ENCODE data around the gene SORT1. TPM values are rescaled to one million over a fixed set of nuclear protein-coding genes. Genes with fewer than 3 reads are reported as not detected.
A peak's percentile ranks its signal among the peaks of the same experiment; 100 is the strongest.

SORT1 gene
- total and polyA plus RNA-seq, 4 donors = 1.0 to 10.6 (median 3.4) TPM

DNA sequence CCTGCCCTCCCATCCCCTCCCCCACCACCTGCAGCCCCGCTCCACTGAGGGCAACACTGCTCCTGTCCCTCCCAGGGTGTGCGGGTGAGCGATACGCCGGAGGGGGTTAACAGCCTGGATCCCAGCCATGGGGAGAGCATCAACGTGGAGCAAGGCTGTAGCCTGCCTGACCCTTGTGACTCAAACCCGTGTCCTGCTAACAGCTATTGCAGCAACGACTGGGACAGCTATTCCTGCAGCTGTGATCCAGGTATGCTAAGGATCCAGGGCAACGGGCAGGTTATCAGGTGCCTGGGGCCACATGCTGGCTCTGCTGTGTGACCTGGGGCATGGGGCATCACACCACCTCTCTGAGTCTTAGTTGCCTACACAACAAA is 133.4 kb downstream of the SORT1 start:
- Histone ChIP-seq H3K27me3 (ENCODE audit: control insufficient read depth in 4 of 4, insufficient read depth in 4 of 4, low read length in 3 of 4) (no peaks in the 10 kb centered on the region), H3K9me3 (ENCODE audit: control insufficient read depth in 4 of 4, low read length in 3 of 4) (no peaks in the 10 kb centered on the region), H3K4me1 (ENCODE audit: control insufficient read depth in 4 of 4, insufficient read depth in 4 of 4, low read length in 3 of 4) (no peaks in the 10 kb centered on the region), H3K9ac (ENCODE audit: low read depth in 1 of 2, low read length in 2 of 2) (no peak overlapping the region), H3K36me3 (ENCODE audit: control insufficient read depth in 4 of 4, insufficient read depth in 3 of 4, low read depth in 1 of 4, low read length in 3 of 4) (no peaks in the 10 kb centered on the region), H3K4me3 (ENCODE audit: low read depth in 1 of 3, low read length in 3 of 3) (no peak overlapping the region), H3K27ac (ENCODE audit: low read depth in 1 of 2, low read length in 2 of 2) (no peak overlapping the region)
- TF ChIP-seq YY1 (IDR thresholded peaks at IDR 0.05) = no peak
- TF ChIP-seq FOXA1 (IDR thresholded peaks at IDR 0.05) = no peak
- no peak for TF ChIP-seq HNF4A (conservative IDR thresholded peaks at IDR 0.05)
- TF ChIP-seq NR2F2 (IDR thresholded peaks at IDR 0.05) = no peak
- 69% methylated on average over 9 of the region's 9 CpGs for WGBS
- DNase-seq (ENCODE audit: low spot score) = no peak

GRCh38 chr1:109263597-109264378 is 133.9 kb downstream of the SORT1 start:
- 48% methylated on average over 29 of the region's 29 CpGs for WGBS
- H3K27me3 ChIP-seq (ENCODE audit: control insufficient read depth in 4 of 4, insufficient read depth in 4 of 4, low read length in 3 of 4) = no peaks in the 10 kb centered on the region
- TF ChIP-seq RXRA (IDR thresholded peaks at IDR 0.05) = peak in 1 of 2 donors; percentile 77
- TF ChIP-seq RAD21 (IDR thresholded peaks at IDR 0.05) = peak; percentile 98 to 100
- no peak for TF ChIP-seq YY1 (IDR thresholded peaks at IDR 0.05)
- peak; percentile 17 for TF ChIP-seq NR2F2 (IDR thresholded peaks at IDR 0.05)
- TF ChIP-seq FOXA2 (IDR thresholded peaks at IDR 0.05) = no peak
- no peak for TF ChIP-seq FOXA1 (IDR thresholded peaks at IDR 0.05)
- no peak for TF ChIP-seq EGR1 (IDR thresholded peaks at IDR 0.05; ENCODE audit: low read depth in 2 of 2)
- TF ChIP-seq, protein P1, sequence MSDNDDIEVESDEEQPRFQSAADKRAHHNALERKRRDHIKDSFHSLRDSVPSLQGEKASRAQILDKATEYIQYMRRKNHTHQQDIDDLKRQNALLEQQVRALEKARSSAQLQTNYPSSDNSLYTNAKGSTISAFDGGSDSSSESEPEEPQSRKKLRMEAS (IDR thresholded peaks at IDR 0.05) = no peak
- TF ChIP-seq ATF3 (IDR thresholded peaks at IDR 0.05) = no peak
- peak; percentile 53 for TF ChIP-seq SP1 (IDR thresholded peaks at IDR 0.05)
- TF ChIP-seq, protein P2, sequence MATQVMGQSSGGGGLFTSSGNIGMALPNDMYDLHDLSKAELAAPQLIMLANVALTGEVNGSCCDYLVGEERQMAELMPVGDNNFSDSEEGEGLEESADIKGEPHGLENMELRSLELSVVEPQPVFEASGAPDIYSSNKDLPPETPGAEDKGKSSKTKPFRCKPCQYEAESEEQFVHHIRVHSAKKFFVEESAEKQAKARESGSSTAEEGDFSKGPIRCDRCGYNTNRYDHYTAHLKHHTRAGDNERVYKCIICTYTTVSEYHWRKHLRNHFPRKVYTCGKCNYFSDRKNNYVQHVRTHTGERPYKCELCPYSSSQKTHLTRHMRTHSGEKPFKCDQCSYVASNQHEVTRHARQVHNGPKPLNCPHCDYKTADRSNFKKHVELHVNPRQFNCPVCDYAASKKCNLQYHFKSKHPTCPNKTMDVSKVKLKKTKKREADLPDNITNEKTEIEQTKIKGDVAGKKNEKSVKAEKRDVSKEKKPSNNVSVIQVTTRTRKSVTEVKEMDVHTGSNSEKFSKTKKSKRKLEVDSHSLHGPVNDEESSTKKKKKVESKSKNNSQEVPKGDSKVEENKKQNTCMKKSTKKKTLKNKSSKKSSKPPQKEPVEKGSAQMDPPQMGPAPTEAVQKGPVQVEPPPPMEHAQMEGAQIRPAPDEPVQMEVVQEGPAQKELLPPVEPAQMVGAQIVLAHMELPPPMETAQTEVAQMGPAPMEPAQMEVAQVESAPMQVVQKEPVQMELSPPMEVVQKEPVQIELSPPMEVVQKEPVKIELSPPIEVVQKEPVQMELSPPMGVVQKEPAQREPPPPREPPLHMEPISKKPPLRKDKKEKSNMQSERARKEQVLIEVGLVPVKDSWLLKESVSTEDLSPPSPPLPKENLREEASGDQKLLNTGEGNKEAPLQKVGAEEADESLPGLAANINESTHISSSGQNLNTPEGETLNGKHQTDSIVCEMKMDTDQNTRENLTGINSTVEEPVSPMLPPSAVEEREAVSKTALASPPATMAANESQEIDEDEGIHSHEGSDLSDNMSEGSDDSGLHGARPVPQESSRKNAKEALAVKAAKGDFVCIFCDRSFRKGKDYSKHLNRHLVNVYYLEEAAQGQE (IDR thresholded peaks at IDR 0.05) = no peak
- no peak for TF ChIP-seq GABPA (IDR thresholded peaks at IDR 0.05 in 1 of 2, conservative IDR thresholded peaks at IDR 0.05 in 1 of 2)
- TF ChIP-seq, protein P3, sequence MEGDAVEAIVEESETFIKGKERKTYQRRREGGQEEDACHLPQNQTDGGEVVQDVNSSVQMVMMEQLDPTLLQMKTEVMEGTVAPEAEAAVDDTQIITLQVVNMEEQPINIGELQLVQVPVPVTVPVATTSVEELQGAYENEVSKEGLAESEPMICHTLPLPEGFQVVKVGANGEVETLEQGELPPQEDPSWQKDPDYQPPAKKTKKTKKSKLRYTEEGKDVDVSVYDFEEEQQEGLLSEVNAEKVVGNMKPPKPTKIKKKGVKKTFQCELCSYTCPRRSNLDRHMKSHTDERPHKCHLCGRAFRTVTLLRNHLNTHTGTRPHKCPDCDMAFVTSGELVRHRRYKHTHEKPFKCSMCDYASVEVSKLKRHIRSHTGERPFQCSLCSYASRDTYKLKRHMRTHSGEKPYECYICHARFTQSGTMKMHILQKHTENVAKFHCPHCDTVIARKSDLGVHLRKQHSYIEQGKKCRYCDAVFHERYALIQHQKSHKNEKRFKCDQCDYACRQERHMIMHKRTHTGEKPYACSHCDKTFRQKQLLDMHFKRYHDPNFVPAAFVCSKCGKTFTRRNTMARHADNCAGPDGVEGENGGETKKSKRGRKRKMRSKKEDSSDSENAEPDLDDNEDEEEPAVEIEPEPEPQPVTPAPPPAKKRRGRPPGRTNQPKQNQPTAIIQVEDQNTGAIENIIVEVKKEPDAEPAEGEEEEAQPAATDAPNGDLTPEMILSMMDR (IDR thresholded peaks at IDR 0.05; ENCODE audit: low read depth, low read length, missing input control) = peak; percentile 100
- no peak for TF ChIP-seq TAF1 (conservative IDR thresholded peaks at IDR 0.05)
- TF ChIP-seq JUND (IDR thresholded peaks at IDR 0.05) = no peak
- peak; percentile 14 to 42 for TF ChIP-seq HNF4A (conservative IDR thresholded peaks at IDR 0.05)
- no peak for TF ChIP-seq HNF4G (IDR thresholded peaks at IDR 0.05)
- TF ChIP-seq, protein P4, sequence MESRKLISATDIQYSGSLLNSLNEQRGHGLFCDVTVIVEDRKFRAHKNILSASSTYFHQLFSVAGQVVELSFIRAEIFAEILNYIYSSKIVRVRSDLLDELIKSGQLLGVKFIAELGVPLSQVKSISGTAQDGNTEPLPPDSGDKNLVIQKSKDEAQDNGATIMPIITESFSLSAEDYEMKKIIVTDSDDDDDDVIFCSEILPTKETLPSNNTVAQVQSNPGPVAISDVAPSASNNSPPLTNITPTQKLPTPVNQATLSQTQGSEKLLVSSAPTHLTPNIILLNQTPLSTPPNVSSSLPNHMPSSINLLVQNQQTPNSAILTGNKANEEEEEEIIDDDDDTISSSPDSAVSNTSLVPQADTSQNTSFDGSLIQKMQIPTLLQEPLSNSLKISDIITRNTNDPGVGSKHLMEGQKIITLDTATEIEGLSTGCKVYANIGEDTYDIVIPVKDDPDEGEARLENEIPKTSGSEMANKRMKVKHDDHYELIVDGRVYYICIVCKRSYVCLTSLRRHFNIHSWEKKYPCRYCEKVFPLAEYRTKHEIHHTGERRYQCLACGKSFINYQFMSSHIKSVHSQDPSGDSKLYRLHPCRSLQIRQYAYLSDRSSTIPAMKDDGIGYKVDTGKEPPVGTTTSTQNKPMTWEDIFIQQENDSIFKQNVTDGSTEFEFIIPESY (IDR thresholded peaks at IDR 0.05) = no peak

More at GRCh38 chr1:109263597-109264378, 133.9 kb downstream of the SORT1 start:
- H3K4me3 ChIP-seq (ENCODE audit: low read depth in 1 of 3, low read length in 3 of 3) = no peak overlapping the region
- H3K9ac ChIP-seq (ENCODE audit: low read depth in 1 of 2, low read length in 2 of 2) = no peak overlapping the region
- no peaks in the 10 kb centered on the region for H3K4me1 ChIP-seq (ENCODE audit: control insufficient read depth in 4 of 4, insufficient read depth in 4 of 4, low read length in 3 of 4)
- H3K27ac ChIP-seq (ENCODE audit: low read depth in 1 of 2, low read length in 2 of 2) = no peak overlapping the region
- no peaks in the 10 kb centered on the region for H3K9me3 ChIP-seq (ENCODE audit: control insufficient read depth in 4 of 4, low read length in 3 of 4)
- H3K36me3 ChIP-seq (ENCODE audit: control insufficient read depth in 4 of 4, insufficient read depth in 3 of 4, low read depth in 1 of 4, low read length in 3 of 4) = no peaks in the 10 kb centered on the region
- DNase-seq (ENCODE audit: low spot score) = peak; percentile 85

All from liver (tissue), 9 donors.